Pancreas (tissue), 10 donors: ENCODE measurements around the gene KSR2. TPM values are rescaled to one million over a fixed set of nuclear protein-coding genes. Genes with fewer than 3 reads are reported as not detected.

Experiments
- ATAC-seq, 4 donors: fragments of 200-7000 bp; cut with Tn5 transposase; one replicate each; pipeline versions ENCODE4 v1.8.0 to v1.9.1; 2020; ENCODE audit warnings: mild to moderate bottlenecking in 4 of 4, moderate library complexity in 4 of 4
- DNase-seq, 6 donors: peaks; one replicate each; pipeline ENCODE4 v3.0.0-alpha.2; 2020
- FAIRE-seq: peaks from 2 replicates; lab custom pipeline; 2012; peaks lifted over from hg19 to GRCh38; lab: Jason Lieb, UNC
- H3K27ac ChIP-seq, 4 donors: fragments of 200-600 bp; sonication (generic); 1 replicate in 3 of 4; 2 replicates in 1 of 4; pipeline versions ENCODE4 v1.5.0 to v1.8.0; 2020
- H3K27me3 ChIP-seq, 4 donors: fragments of 200-600 bp; one replicate each; pipeline ENCODE4 v1.8.0; 2021
- H3K36me3 ChIP-seq, 3 donors: fragments of 200-600 bp; sonication (generic) in 1 of 3; one replicate each; pipeline versions ENCODE4 v1.5.0 to v1.8.0; 2020 to 2021
- H3K4me1 ChIP-seq, 3 donors: fragments of 200-600 bp; one replicate each; pipeline ENCODE4 v1.8.0; 2021
- H3K4me3 ChIP-seq, 4 donors: fragments of 200-600 bp; sonication (generic) in 2 of 4; one replicate each; pipeline versions ENCODE4 v1.5.0 to v1.8.0; 2020 to 2021
- H3K9me3 ChIP-seq, 4 donors: fragments of 200-600 bp; one replicate each; pipeline ENCODE4 v1.8.0; 2021
- WGBS, 2 donors: extraction: QIAGEN DNeasy Blood & Tissue Kit; methylation state at CpG; one replicate each; pipeline ENCODE4 v1.1.7; 2013; 5-methylcytosine and 5-hydroxymethylcytosine counted together
- intact Hi-C, 3 donors: fragments of 100-400 bp; cut with DNase I; formaldehyde crosslinking; loops; one replicate each; pipeline versions ENCODE4 v1.11.1 to v1.14.2; 2022
- polyA plus RNA-seq, 2 donors: library from polyadenylated mRNA; stranded (reverse); fragments of 200-250 nt; gene quantifications; one replicate each; pipeline ENCODE4 v1.2.3, GENCODE V29; 2013
- total RNA-seq, 6 donors: library from RNA; stranded (reverse); fragmentation: NEBNext Ultra II Directional in 4 of 6; extraction: Animal tissue kit (Norgen Biotek cat#: 25700) in 4 of 6; gene quantifications; one replicate each; pipeline versions ENCODE4 v1.2.1 to v1.2.4, GENCODE V29; 2021 to 2023
- TF ChIP-seq, protein P1 (sequence below), 4 donors: fragments of 200-600 bp; sonication (generic) in 3 of 4; IDR thresholded peaks; one replicate each; pipeline versions ENCODE4 v1.5.0 to v1.8.0; 2021; ENCODE audit warnings: antibody characterized with exemption in 4 of 4
- donor health status: healthy with polysubstance abuse.
- donor health status: DM: no; HTN: no; CAD: no; lungs with moderate emphysema.
- donor health status: DM: no; HTN: no; CAD: no.
- donor health status: control.
- donor health status: control.
- donor health status: Bipolar disorder and iron deficiency.
- donor health status: DM: yes; HTN: yes; CAD: no.
- donor health status: DM: no; HTN: no; CAD: no.
- donor health status: DM: no; HTN: no; CAD: no.
- donor health status: DM: yes; HTN: yes; CAD: no.

KSR2 gene
- total and polyA plus RNA-seq, 8 donors = 0.68 to 1.8 (median 1.3) TPM

DNA sequence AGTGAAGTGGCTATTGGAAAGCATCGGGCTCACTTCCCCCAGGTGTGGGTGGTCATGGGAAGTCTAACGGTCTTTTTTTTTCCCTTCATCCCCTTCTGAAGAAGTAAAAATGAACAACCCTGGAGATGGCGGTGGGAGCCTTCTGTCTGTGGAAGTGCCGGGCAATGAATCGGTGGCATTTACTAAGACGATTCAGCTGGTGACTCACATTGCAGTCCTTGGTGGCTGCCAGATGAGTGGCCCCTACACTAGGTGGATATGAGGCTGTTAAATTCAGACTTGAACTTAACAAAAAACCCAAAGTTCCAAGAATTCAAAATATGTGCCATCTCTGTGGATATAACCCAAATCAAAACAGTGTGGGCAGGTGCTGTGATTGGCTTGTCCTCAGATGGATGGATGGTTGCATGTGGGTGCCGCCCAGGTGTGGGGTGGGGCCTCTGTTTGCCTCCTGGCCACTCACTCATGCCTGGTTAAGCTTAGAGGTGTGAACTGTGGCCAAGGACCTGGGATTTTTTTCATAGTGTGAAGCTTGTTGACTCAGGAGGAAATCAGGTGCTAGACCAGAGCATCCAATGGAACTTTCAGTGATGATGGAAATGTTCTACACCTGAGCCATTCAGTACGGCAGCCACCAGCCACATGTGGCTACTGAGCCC is 430.6 kb downstream of the KSR2 start:
- WGBS, 2 donors = 93 to 98% methylated on average over 8 of the region's 8 CpGs
- no peaks in the 10 kb centered on the region for H3K36me3 ChIP-seq
- no peak for ATAC-seq
- DNase-seq = no peak
- intact Hi-C loops = no loop called here
- H3K27me3 ChIP-seq = no peaks in the 10 kb centered on the region
- no peak overlapping the region for H3K27ac ChIP-seq
- FAIRE-seq = no peak
- TF ChIP-seq, protein P1, sequence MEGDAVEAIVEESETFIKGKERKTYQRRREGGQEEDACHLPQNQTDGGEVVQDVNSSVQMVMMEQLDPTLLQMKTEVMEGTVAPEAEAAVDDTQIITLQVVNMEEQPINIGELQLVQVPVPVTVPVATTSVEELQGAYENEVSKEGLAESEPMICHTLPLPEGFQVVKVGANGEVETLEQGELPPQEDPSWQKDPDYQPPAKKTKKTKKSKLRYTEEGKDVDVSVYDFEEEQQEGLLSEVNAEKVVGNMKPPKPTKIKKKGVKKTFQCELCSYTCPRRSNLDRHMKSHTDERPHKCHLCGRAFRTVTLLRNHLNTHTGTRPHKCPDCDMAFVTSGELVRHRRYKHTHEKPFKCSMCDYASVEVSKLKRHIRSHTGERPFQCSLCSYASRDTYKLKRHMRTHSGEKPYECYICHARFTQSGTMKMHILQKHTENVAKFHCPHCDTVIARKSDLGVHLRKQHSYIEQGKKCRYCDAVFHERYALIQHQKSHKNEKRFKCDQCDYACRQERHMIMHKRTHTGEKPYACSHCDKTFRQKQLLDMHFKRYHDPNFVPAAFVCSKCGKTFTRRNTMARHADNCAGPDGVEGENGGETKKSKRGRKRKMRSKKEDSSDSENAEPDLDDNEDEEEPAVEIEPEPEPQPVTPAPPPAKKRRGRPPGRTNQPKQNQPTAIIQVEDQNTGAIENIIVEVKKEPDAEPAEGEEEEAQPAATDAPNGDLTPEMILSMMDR (IDR thresholded peaks at IDR 0.05) = no peak
- no peaks in the 10 kb centered on the region for H3K4me1 ChIP-seq
- no peaks in the 10 kb centered on the region for H3K9me3 ChIP-seq
- no peak overlapping the region for H3K4me3 ChIP-seq

- ATAC-seq = peak in 1 of 4 donors; percentile 18
- DNase-seq = no peak
Observed at GRCh38 chr12:117533687-117534086, 435.1 kb downstream of the KSR2 start.

DNA sequence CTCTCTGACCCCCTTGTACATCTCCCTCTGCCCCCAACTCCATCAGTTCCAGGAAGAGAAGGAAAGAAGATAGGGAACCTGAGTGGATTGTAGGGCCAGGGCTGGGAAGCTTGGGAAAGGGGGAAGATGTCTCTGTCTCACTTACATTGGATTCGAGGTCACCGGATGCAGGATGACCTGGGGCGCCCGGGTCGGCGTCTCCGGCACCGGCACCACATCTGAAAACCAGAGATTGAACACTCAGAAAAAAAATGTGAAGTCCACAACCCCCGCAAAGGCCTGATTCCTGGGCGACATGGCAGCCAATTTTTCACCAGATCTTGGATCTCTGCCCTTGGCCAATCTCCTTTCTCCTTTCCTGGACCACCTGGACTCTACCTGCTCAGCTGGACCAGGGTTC is 438.0 kb downstream of the KSR2 start:
- intact Hi-C loops = no loop called here
- Histone ChIP-seq H3K4me3 (no peak overlapping the region), H3K4me1 (no peaks in the 10 kb centered on the region), H3K27me3 (no peaks in the 10 kb centered on the region), H3K9me3 (no peaks in the 10 kb centered on the region), H3K27ac (no peak overlapping the region), H3K36me3 (no peaks in the 10 kb centered on the region)
- FAIRE-seq (no peak), DNase-seq (no peak), ATAC-seq (no peak)
- 95 to 96% methylated on average over 10 of the region's 10 CpGs for WGBS, 2 donors
- TF ChIP-seq, protein P1 (IDR thresholded peaks at IDR 0.05) = no peak

More at GRCh38 chr12:117533687-117534086, 435.1 kb downstream of the KSR2 start:
- TF ChIP-seq, protein P1 (IDR thresholded peaks at IDR 0.05) = no peak
- no peak for FAIRE-seq
- no peaks in the 10 kb centered on the region for H3K4me1 ChIP-seq
- H3K9me3 ChIP-seq = no peaks in the 10 kb centered on the region
- intact Hi-C loops = no loop called here
- H3K4me3 ChIP-seq = no peak overlapping the region
- no peaks in the 10 kb centered on the region for H3K27me3 ChIP-seq
- no peaks in the 10 kb centered on the region for H3K36me3 ChIP-seq
- 50 to 63% methylated on average over 6 of the region's 6 CpGs for WGBS, 2 donors
- H3K27ac ChIP-seq = no peak overlapping the region

- no peaks in the 10 kb centered on the region for H3K4me1 ChIP-seq
- TF ChIP-seq, protein P1 (IDR thresholded peaks at IDR 0.05) = no peak
- H3K27me3 ChIP-seq = no peaks in the 10 kb centered on the region
- no peak overlapping the region for H3K27ac ChIP-seq
- 95 to 97% methylated on average over 7 of the region's 7 CpGs for WGBS, 2 donors
- no peaks in the 10 kb centered on the region for H3K36me3 ChIP-seq
- H3K4me3 ChIP-seq = no peak overlapping the region
- DNase-seq (no peak), FAIRE-seq (no peak), ATAC-seq (no peak)
- H3K9me3 ChIP-seq = no peaks in the 10 kb centered on the region
- intact Hi-C loops = no loop called here
Observed at GRCh38 chr12:117528538-117528937, 440.3 kb downstream of the KSR2 start.

DNA sequence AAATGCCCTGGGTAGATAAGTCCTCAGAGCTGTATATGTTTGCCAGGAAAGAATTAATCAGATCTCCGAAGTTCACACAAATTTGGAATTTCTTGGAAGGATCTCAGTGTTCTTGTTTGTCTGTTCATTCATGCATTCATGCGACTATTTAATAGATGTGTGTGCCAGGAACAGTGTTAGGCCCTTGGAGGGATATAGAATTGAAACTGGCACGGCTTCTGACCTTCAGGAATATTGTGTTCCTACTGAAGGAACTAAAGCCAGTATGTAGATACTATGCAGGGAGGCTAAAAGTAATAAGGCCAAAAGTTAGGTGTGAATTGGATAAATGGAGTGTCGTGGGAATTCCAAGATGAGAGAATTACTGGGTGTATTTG is 441.3 kb downstream of the KSR2 start:
- TF ChIP-seq, protein P1 (IDR thresholded peaks at IDR 0.05) = no peak
- Histone ChIP-seq H3K36me3 (no peaks in the 10 kb centered on the region), H3K4me3 (no peak overlapping the region), H3K9me3 (no peaks in the 10 kb centered on the region), H3K4me1 (no peaks in the 10 kb centered on the region), H3K27ac (no peak overlapping the region), H3K27me3 (no peaks in the 10 kb centered on the region)
- no peak for FAIRE-seq
- ATAC-seq = peak in 3 of 4 donors; percentile 24 to 45 (median 36)
- intact Hi-C loops = no loop called here
- DNase-seq = no peak
- 28 to 35% methylated on average over 4 of the region's 4 CpGs for WGBS, 2 donors
